WTC11 (cell line): ENCODE data around the gene COA5.

Experiments
- CREB1 ChIP-seq: sonication (generic); formaldehyde crosslinking; IDR thresholded peaks from 2 replicates; pipeline ENCODE4 v1.8.0; 2023; ENCODE audit warnings: mild to moderate bottlenecking, missing genetic modification reagents
- CTCF ChIP-seq: fragments of 200-600 bp; IDR thresholded peaks from 2 replicates; pipeline ENCODE4 v1.8.0; 2022; ENCODE audit warnings: antibody characterized with exemption
- E2F1 ChIP-seq: sonication (generic); formaldehyde crosslinking; IDR thresholded peaks from 2 replicates; pipeline ENCODE4 v1.8.0; 2022; ENCODE audit warnings: mild to moderate bottlenecking, missing genetic modification reagents
- ELF4 ChIP-seq: sonication (generic); formaldehyde crosslinking; IDR thresholded peaks from 2 replicates; pipeline ENCODE4 v1.8.1; 2022; ENCODE audit warnings: low read depth, mild to moderate bottlenecking, moderate library complexity, missing genetic modification reagents
- JUN ChIP-seq: sonication (generic); formaldehyde crosslinking; IDR thresholded peaks from 2 replicates; pipeline ENCODE4 v1.8.0; 2023; ENCODE audit warnings: mild to moderate bottlenecking, missing genetic modification reagents
- NR2C2 ChIP-seq: sonication (generic); formaldehyde crosslinking; IDR thresholded peaks from 2 replicates; pipeline ENCODE4 v1.8.0; 2022; ENCODE audit warnings: mild to moderate bottlenecking, missing genetic modification reagents
- SP1 ChIP-seq: sonication (generic); formaldehyde crosslinking; conservative IDR thresholded peaks from 2 replicates; pipeline ENCODE4 v1.8.1; 2022; ENCODE audit warnings: missing genetic modification reagents
- ZNF416 ChIP-seq: fragments of 250-450 bp; sonication (Bioruptor Pico); IDR thresholded peaks from 2 replicates; pipeline ENCODE4 v1.9.0; 2021; ENCODE audit warnings: mild to moderate bottlenecking, inconsistent platforms
- TF ChIP-seq, protein P1 (sequence below): sonication (generic); formaldehyde crosslinking; conservative IDR thresholded peaks from 2 replicates; pipeline ENCODE4 v1.8.1; 2022; ENCODE audit warnings: mild to moderate bottlenecking, missing genetic modification reagents
- TF ChIP-seq, protein P2 (sequence below): sonication (generic); formaldehyde crosslinking; IDR thresholded peaks from 2 replicates; pipeline ENCODE4 v1.8.0; 2022; ENCODE audit warnings: missing genetic modification reagents
- TF ChIP-seq, protein P3 (sequence below): sonication (generic); formaldehyde crosslinking; IDR thresholded peaks from 2 replicates; pipeline ENCODE4 v1.8.0; 2022; ENCODE audit warnings: mild to moderate bottlenecking, missing genetic modification reagents
- TF ChIP-seq, protein P4 (sequence below): sonication (generic); formaldehyde crosslinking; IDR thresholded peaks from 2 replicates; pipeline ENCODE4 v1.8.0; 2022; ENCODE audit warnings: mild to moderate bottlenecking, missing genetic modification reagents
- TF ChIP-seq, protein P5 (sequence below): sonication (generic); formaldehyde crosslinking; IDR thresholded peaks from 2 replicates; pipeline ENCODE4 v1.8.1; 2023; ENCODE audit warnings: mild to moderate bottlenecking, missing genetic modification reagents, moderate library complexity

GRCh38 chr2:98598781-98599428 is 9.4 kb downstream of the COA5 start:
- no peak for TF ChIP-seq CTCF
- TF ChIP-seq, protein P1, sequence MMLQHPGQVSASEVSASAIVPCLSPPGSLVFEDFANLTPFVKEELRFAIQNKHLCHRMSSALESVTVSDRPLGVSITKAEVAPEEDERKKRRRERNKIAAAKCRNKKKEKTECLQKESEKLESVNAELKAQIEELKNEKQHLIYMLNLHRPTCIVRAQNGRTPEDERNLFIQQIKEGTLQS: no peak
- TF ChIP-seq JUN (CRISPR knock-in tag): no peak
- TF ChIP-seq CREB1 (CRISPR knock-in tag): no peak
- no peak for TF ChIP-seq NR2C2 (CRISPR knock-in tag)
- no peak for TF ChIP-seq SP1 (CRISPR knock-in tag)
- no peak for TF ChIP-seq E2F1 (CRISPR knock-in tag)
- TF ChIP-seq ZNF416: no peak
- no peak for TF ChIP-seq ELF4 (CRISPR knock-in tag)
- TF ChIP-seq, protein P2, sequence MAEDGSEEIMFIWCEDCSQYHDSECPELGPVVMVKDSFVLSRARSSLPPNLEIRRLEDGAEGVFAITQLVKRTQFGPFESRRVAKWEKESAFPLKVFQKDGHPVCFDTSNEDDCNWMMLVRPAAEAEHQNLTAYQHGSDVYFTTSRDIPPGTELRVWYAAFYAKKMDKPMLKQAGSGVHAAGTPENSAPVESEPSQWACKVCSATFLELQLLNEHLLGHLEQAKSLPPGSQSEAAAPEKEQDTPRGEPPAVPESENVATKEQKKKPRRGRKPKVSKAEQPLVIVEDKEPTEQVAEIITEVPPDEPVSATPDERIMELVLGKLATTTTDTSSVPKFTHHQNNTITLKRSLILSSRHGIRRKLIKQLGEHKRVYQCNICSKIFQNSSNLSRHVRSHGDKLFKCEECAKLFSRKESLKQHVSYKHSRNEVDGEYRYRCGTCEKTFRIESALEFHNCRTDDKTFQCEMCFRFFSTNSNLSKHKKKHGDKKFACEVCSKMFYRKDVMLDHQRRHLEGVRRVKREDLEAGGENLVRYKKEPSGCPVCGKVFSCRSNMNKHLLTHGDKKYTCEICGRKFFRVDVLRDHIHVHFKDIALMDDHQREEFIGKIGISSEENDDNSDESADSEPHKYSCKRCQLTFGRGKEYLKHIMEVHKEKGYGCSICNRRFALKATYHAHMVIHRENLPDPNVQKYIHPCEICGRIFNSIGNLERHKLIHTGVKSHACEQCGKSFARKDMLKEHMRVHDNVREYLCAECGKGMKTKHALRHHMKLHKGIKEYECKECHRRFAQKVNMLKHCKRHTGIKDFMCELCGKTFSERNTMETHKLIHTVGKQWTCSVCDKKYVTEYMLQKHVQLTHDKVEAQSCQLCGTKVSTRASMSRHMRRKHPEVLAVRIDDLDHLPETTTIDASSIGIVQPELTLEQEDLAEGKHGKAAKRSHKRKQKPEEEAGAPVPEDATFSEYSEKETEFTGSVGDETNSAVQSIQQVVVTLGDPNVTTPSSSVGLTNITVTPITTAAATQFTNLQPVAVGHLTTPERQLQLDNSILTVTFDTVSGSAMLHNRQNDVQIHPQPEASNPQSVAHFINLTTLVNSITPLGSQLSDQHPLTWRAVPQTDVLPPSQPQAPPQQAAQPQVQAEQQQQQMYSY (CRISPR knock-in tag): no peak
- TF ChIP-seq, protein P3, sequence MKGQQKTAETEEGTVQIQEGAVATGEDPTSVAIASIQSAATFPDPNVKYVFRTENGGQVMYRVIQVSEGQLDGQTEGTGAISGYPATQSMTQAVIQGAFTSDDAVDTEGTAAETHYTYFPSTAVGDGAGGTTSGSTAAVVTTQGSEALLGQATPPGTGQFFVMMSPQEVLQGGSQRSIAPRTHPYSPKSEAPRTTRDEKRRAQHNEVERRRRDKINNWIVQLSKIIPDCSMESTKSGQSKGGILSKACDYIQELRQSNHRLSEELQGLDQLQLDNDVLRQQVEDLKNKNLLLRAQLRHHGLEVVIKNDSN (CRISPR knock-in tag): no peak
- TF ChIP-seq, protein P4, sequence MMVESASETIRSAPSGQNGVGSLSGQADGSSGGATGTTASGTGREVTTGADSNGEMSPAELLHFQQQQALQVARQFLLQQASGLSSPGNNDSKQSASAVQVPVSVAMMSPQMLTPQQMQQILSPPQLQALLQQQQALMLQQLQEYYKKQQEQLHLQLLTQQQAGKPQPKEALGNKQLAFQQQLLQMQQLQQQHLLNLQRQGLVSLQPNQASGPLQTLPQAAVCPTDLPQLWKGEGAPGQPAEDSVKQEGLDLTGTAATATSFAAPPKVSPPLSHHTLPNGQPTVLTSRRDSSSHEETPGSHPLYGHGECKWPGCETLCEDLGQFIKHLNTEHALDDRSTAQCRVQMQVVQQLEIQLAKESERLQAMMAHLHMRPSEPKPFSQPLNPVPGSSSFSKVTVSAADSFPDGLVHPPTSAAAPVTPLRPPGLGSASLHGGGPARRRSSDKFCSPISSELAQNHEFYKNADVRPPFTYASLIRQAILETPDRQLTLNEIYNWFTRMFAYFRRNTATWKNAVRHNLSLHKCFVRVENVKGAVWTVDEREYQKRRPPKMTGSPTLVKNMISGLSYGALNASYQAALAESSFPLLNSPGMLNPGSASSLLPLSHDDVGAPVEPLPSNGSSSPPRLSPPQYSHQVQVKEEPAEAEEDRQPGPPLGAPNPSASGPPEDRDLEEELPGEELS (CRISPR knock-in tag): no peak
- TF ChIP-seq, protein P5, sequence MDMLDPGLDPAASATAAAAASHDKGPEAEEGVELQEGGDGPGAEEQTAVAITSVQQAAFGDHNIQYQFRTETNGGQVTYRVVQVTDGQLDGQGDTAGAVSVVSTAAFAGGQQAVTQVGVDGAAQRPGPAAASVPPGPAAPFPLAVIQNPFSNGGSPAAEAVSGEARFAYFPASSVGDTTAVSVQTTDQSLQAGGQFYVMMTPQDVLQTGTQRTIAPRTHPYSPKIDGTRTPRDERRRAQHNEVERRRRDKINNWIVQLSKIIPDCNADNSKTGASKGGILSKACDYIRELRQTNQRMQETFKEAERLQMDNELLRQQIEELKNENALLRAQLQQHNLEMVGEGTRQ (CRISPR knock-in tag): no peak
